Testis (tissue), 3 donors: ENCODE results near the gene KLF15. TPM values are rescaled to one million over a fixed set of nuclear protein-coding genes. Genes with fewer than 3 reads are reported as not detected.

Experiments
- DNase-seq: peaks from one replicate; pipeline ENCODE4 v3.0.0-alpha.2; 2019
- H3K27ac ChIP-seq, 2 donors: fragments of 200-600 bp; sonication (generic); one replicate each; pipeline ENCODE4 v1.5.1; 2019
- H3K27me3 ChIP-seq: fragments of 200-600 bp; sonication (generic); one replicate; pipeline ENCODE4 v1.5.1; 2019
- H3K36me3 ChIP-seq: fragments of 200-600 bp; sonication (generic); one replicate; pipeline ENCODE4 v1.5.1; 2017; ENCODE audit warnings: low read depth; ENCODE audit errors: missing control alignments
- H3K4me1 ChIP-seq: fragments of 200-600 bp; sonication (generic); one replicate; pipeline ENCODE4 v1.5.1; 2019
- H3K4me3 ChIP-seq, 2 donors: fragments of 200-600 bp; sonication (generic); one replicate each; pipeline ENCODE4 v1.5.1; 2017 to 2019
- H3K9me3 ChIP-seq: fragments of 200-600 bp; sonication (generic); one replicate; pipeline ENCODE4 v1.5.1; 2017
- POLR2A ChIP-seq: fragments of 450-650 bp; IDR thresholded peaks from one replicate; pipeline ENCODE4 v1.6.1; 2017; ENCODE audit warnings: antibody characterized with exemption, mild to moderate bottlenecking, moderate library complexity
- WGBS, 2 donors: methylation state at CpG; one replicate each; pipeline ENCODE4 v1.1.5; 2018; 5-methylcytosine and 5-hydroxymethylcytosine counted together
- intact Hi-C: fragments of 100-400 bp; cut with DNase I; formaldehyde crosslinking; loops from one replicate; pipeline ENCODE4 v1.15.1; 2023; ENCODE audit warnings: low total_unique reads
- polyA plus RNA-seq: library from polyadenylated mRNA; stranded (reverse); fragments of 350-450 nt; fragmentation: Illumina TruSeq; extraction: RNeasy Lipid Tissue Mini Kit (QIAGEN cat#74804); gene quantifications from one replicate; pipeline ENCODE4 v1.2.3, GENCODE V29; 2014; ENCODE audit warnings: low read depth, low replicate concordance; ENCODE audit not compliant: insufficient read depth
- total RNA-seq, 2 donors: library from RNA; depleted of rRNA; stranded (reverse); fragments of >200 nt; gene quantifications; one replicate each; pipeline ENCODE4 v1.2.3, GENCODE V29; 2016
- TF ChIP-seq, protein P1 (sequence below), 3 experiments: fragments of 450-650 bp in 2 of 3; fragments of 200-600 bp in 1 of 3; sonication (generic) in 1 of 3; IDR thresholded peaks; one replicate each; pipeline ENCODE4 v1.5.1; 2016 to 2019; ENCODE audit warnings: antibody characterized with exemption in 3 of 3, mild to moderate bottlenecking in 2 of 3, moderate library complexity in 1 of 3

KLF15 gene
- total and polyA plus RNA-seq, 3 donors from 2014 or later: 8.5 to 36.1 (median 32.0) TPM

DNA sequence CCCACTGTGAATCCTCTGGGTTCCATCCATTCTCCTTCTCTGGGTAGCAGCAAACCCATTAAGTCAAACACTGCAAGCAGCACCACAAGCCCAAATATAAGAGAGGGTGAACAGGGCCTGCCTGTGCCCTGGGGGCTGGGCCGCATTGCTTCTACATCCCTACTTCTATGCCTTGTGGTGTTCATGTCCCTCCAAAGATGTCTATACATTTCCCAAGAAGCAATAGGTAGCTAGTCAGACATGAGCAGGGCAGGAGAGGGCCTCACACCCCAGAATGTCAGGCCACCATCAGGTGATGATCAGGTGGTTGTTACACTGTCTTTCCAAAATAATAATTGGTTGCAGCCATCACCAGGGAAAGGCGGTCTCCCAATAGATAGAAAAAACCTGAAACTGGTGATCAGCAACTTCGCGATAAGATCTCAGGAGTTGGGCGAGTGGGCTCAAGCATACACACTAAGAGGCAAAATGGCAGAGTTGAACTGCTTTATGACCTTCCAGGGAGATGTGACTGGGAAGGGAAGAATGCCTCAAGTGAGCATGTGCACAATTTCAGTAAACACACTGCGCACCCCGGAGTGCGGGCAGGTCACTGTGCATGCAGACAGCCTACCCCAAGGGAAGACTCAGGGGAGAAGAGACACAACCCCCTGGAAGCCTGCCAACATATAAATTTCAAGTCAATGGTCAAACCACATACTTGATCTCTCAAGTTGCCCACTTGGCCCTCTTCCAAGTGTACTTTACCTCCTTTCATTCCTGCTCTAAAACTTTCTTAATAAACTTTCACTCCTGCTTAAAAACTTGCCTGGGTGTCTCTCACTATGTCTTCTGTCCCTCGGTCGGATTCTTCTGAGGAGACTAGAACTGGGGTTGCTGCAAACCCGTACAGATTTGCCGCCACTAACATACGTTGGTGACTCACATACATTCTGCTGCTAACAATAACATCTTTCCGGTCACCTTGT, 39.9 kb downstream of the KLF15 start:
- DNase-seq: no peak
- WGBS, 2 donors: 92 to 96% methylated on average over 14 of the region's 14 CpGs
- H3K4me3 ChIP-seq: no peak overlapping the region
- H3K9me3 ChIP-seq: no peaks in the 10 kb centered on the region
- TF ChIP-seq, protein P1, sequence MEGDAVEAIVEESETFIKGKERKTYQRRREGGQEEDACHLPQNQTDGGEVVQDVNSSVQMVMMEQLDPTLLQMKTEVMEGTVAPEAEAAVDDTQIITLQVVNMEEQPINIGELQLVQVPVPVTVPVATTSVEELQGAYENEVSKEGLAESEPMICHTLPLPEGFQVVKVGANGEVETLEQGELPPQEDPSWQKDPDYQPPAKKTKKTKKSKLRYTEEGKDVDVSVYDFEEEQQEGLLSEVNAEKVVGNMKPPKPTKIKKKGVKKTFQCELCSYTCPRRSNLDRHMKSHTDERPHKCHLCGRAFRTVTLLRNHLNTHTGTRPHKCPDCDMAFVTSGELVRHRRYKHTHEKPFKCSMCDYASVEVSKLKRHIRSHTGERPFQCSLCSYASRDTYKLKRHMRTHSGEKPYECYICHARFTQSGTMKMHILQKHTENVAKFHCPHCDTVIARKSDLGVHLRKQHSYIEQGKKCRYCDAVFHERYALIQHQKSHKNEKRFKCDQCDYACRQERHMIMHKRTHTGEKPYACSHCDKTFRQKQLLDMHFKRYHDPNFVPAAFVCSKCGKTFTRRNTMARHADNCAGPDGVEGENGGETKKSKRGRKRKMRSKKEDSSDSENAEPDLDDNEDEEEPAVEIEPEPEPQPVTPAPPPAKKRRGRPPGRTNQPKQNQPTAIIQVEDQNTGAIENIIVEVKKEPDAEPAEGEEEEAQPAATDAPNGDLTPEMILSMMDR (IDR thresholded peaks at IDR 0.05): no peak
- H3K27ac ChIP-seq: no peak overlapping the region
- no peaks in the 10 kb centered on the region for H3K36me3 ChIP-seq
- H3K4me1 ChIP-seq: peaks cover 7% of the 10 kb centered on the region
- intact Hi-C loops: no loop called here
- no peaks in the 10 kb centered on the region for H3K27me3 ChIP-seq

GRCh38 chr3:126316501-126316939, 40.7 kb downstream of the KLF15 start:
- Histone ChIP-seq H3K4me3 (no peak overlapping the region), H3K4me1 (peaks cover 7% of the 10 kb centered on the region), H3K27me3 (no peaks in the 10 kb centered on the region), H3K27ac (no peak overlapping the region), H3K9me3 (no peaks in the 10 kb centered on the region), H3K36me3 (no peaks in the 10 kb centered on the region)
- TF ChIP-seq POLR2A: no peak
- TF ChIP-seq, protein P1 (IDR thresholded peaks at IDR 0.05): no peak
- intact Hi-C loops: no loop called here
- DNase-seq: no peak
- 91 to 92% methylated on average over 6 to 7 of the region's 8 CpGs for WGBS, 2 donors

DNA sequence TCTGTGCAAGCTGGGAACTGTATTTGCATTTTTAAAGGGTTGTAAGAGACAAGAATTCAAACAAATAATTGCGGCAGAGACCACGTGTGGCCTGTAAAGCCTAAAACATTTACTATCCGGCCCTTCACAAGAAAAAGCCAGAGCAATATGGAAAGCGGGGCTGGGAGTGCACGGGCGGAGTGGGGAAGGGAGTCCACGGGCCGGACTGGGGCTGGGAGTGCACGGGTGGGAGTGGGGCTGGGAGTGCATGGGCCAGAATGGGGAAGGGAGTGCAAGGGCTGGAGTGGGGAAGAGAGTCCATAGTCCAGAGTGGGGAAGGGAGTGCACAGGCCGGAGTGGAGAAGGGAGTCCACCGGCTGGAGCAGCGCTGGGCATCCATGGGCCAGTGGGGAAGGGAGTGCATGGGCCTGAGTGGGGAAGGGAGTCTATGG, 41.2 kb downstream of the KLF15 start:
- H3K4me3 ChIP-seq: no peak overlapping the region
- H3K4me1 ChIP-seq: peaks cover 7% of the 10 kb centered on the region
- H3K27ac ChIP-seq: no peak overlapping the region
- no peak for TF ChIP-seq POLR2A
- TF ChIP-seq, protein P1 (IDR thresholded peaks at IDR 0.05): no peak
- no peaks in the 10 kb centered on the region for H3K9me3 ChIP-seq
- H3K36me3 ChIP-seq: no peaks in the 10 kb centered on the region
- intact Hi-C loops: no loop called here
- no peak for DNase-seq
- 76 to 82% methylated on average over 12 of the region's 12 CpGs for WGBS, 2 donors
- H3K27me3 ChIP-seq: no peaks in the 10 kb centered on the region

GRCh38 chr3:126314790-126315658, 42.2 kb downstream of the KLF15 start:
- 51 to 55% methylated on average over 8 to 11 of the region's 11 CpGs for WGBS, 2 donors
- peak; percentile 54 for DNase-seq

More at GRCh38 chr3:126314790-126315658, 42.2 kb downstream of the KLF15 start:
- intact Hi-C loops: no loop called here
- Histone ChIP-seq H3K4me3 (no peak overlapping the region), H3K27me3 (no peaks in the 10 kb centered on the region), H3K4me1 (peaks cover 7% of the 10 kb centered on the region), H3K9me3 (no peaks in the 10 kb centered on the region), H3K27ac (peak overlapping the region in 1 of 2 donors; percentile 13), H3K36me3 (no peaks in the 10 kb centered on the region)
- TF ChIP-seq, protein P1 (IDR thresholded peaks at IDR 0.05): no peak
- no peak for TF ChIP-seq POLR2A
